ENCODE measurements around the gene EYS. TPM values are rescaled to one million over a fixed set of nuclear protein-coding genes. Genes with fewer than 3 reads are reported as not detected.

Gene EYS
- total RNA-seq, 2 donors from 2014 or later: not detected

- Histone ChIP-seq H3K9me3 (no peaks in the 10 kb centered on the region), H3K36me3 (no peaks in the 10 kb centered on the region), H3K27ac (no peak overlapping the region), H3K4me3 (no peak overlapping the region), H3K4me1 (no peaks in the 10 kb centered on the region), H3K27me3 (no peaks in the 10 kb centered on the region)
- no peak for TF ChIP-seq CTCF (IDR thresholded peaks at IDR 0.05)
- DNase-seq (ENCODE audit: low spot score): no peak
These were observed 924.1 kb downstream of the EYS start for GRCh38 chr6:64782877-64783276.

GRCh38 chr6:64777941-64778785 is 928.9 kb downstream of the EYS start:
- no peak for DNase-seq (ENCODE audit: low spot score)
- TF ChIP-seq CTCF (IDR thresholded peaks at IDR 0.05): no peak
- H3K27ac ChIP-seq: no peak overlapping the region

GRCh38 chr6:64776359-64776758 is 930.7 kb downstream of the EYS start:
- no peaks in the 10 kb centered on the region for H3K4me1 ChIP-seq
- no peak overlapping the region for H3K4me3 ChIP-seq
- no peak overlapping the region for H3K27ac ChIP-seq
- TF ChIP-seq CTCF (IDR thresholded peaks at IDR 0.05): no peak
- no peaks in the 10 kb centered on the region for H3K36me3 ChIP-seq
- no peaks in the 10 kb centered on the region for H3K9me3 ChIP-seq
- H3K27me3 ChIP-seq: no peaks in the 10 kb centered on the region
- no peak for DNase-seq (ENCODE audit: low spot score)

More at GRCh38 chr6:64777941-64778785, 928.9 kb downstream of the EYS start:
- no peaks in the 10 kb centered on the region for H3K4me1 ChIP-seq
- H3K9me3 ChIP-seq: no peaks in the 10 kb centered on the region
- H3K36me3 ChIP-seq: no peaks in the 10 kb centered on the region
- H3K27me3 ChIP-seq: no peaks in the 10 kb centered on the region
- no peak overlapping the region for H3K4me3 ChIP-seq

- no peak overlapping the region for H3K4me3 ChIP-seq
- H3K36me3 ChIP-seq: no peaks in the 10 kb centered on the region
- TF ChIP-seq CTCF (IDR thresholded peaks at IDR 0.05): no peak
- H3K4me1 ChIP-seq: no peaks in the 10 kb centered on the region
- no peaks in the 10 kb centered on the region for H3K9me3 ChIP-seq
- H3K27me3 ChIP-seq: no peaks in the 10 kb centered on the region
- DNase-seq (ENCODE audit: low spot score): no peak
- H3K27ac ChIP-seq: no peak overlapping the region
These were observed 932.1 kb downstream of the EYS start for GRCh38 chr6:64774881-64775280.

- H3K27me3 ChIP-seq: no peaks in the 10 kb centered on the region
- H3K4me3 ChIP-seq: no peak overlapping the region
- TF ChIP-seq CTCF (IDR thresholded peaks at IDR 0.05): no peak
- no peaks in the 10 kb centered on the region for H3K4me1 ChIP-seq
- no peaks in the 10 kb centered on the region for H3K9me3 ChIP-seq
- H3K36me3 ChIP-seq: no peaks in the 10 kb centered on the region
- no peak for DNase-seq (ENCODE audit: low spot score)
- H3K27ac ChIP-seq: no peak overlapping the region
These were observed 956.1 kb downstream of the EYS start for GRCh38 chr6:64750910-64751309.

GRCh38 chr6:64737418-64737817 is 969.6 kb downstream of the EYS start:
- Histone ChIP-seq H3K9me3 (no peaks in the 10 kb centered on the region), H3K4me3 (no peak overlapping the region), H3K36me3 (no peaks in the 10 kb centered on the region), H3K27ac (no peak overlapping the region), H3K27me3 (no peaks in the 10 kb centered on the region), H3K4me1 (no peaks in the 10 kb centered on the region)
- TF ChIP-seq CTCF (IDR thresholded peaks at IDR 0.05): no peak
- no peak for DNase-seq (ENCODE audit: low spot score)

Data from right atrium auricular region (tissue), 2 donors.